Astrocyte of the cerebellum (primary cell): Measurements from ENCODE around the gene MSANTD1.
"Not testable (repeated sequence)": the region's sequence is repeated elsewhere in the genome, so short reads cannot be mapped to it uniquely, and the experiment has no call there.

Experiments
- DNase-seq: peaks from one replicate; pipeline ENCODE4 v3.0.0-alpha.2; 2011; ENCODE audit warnings: low read depth
- H3K4me3 ChIP-seq: 2 replicates; pipeline ENCODE4 v1.5.1; 2011; ENCODE audit warnings: mild to moderate bottlenecking, low read depth, low read length, moderate library complexity
- CTCF ChIP-seq: IDR thresholded peaks from 2 replicates; pipeline ENCODE4 v1.5.1; 2012; ENCODE audit warnings: low read length, low read depth, moderate library complexity, mild to moderate bottlenecking; ENCODE audit errors: missing control alignments
- in situ Hi-C: cut with HindIII; loops from 2 replicates; pipeline ENCODE4 v1.10.0; 2017; ENCODE audit warnings: low sequenced_read_pairs

MSANTD1 gene

GRCh38 chr4:3299976-3300671 is 51.2 kb downstream of the MSANTD1 start:
- no peak for TF ChIP-seq CTCF
- no peak for DNase-seq
- in situ Hi-C loops = no loop called here
- no peak overlapping the region for H3K4me3 ChIP-seq

GRCh38 chr4:3300882-3301281 is 51.9 kb downstream of the MSANTD1 start:
- in situ Hi-C loops = not testable (repeated sequence)

GRCh38 chr4:3301450-3302172 is 52.7 kb downstream of the MSANTD1 start:
- TF ChIP-seq CTCF = no peak
- in situ Hi-C loops = no loop called here
- H3K4me3 ChIP-seq = no peak overlapping the region
- DNase-seq = no peak

More at GRCh38 chr4:3300882-3301281, 51.9 kb downstream of the MSANTD1 start:
- not testable (repeated sequence) for DNase-seq, H3K4me3 ChIP-seq

- H3K4me3 ChIP-seq = no peak overlapping the region
- no peak for DNase-seq
- in situ Hi-C loops = no loop called here
- TF ChIP-seq CTCF = no peak
Measured at GRCh38 chr4:3302173-3302785, 53.3 kb downstream of the MSANTD1 start.

- DNase-seq = no peak
- TF ChIP-seq CTCF = no peak
- in situ Hi-C loops = no loop called here
- H3K4me3 ChIP-seq = no peak overlapping the region
Measured at GRCh38 chr4:3302786-3303564, 54.0 kb downstream of the MSANTD1 start.

- in situ Hi-C loops = no loop called here
- H3K4me3 ChIP-seq = no peak overlapping the region
- TF ChIP-seq CTCF = no peak
- DNase-seq = no peak
Measured at GRCh38 chr4:3303565-3303824, 54.5 kb downstream of the MSANTD1 start.
